GM19239 (cell line): Measurements from ENCODE around the gene ACAP1.

ENCODE experiments used
- DNase-seq: peaks from one replicate; pipeline ENCODE4 v3.0.0; 2011; ENCODE audit warnings: low spot score; ENCODE audit not compliant: insufficient read length
- FAIRE-seq: peaks from 2 replicates; lab custom pipeline; 2011; peaks lifted over from hg19 to GRCh38; lab: Jason Lieb, UNC

Gene ACAP1

DNA sequence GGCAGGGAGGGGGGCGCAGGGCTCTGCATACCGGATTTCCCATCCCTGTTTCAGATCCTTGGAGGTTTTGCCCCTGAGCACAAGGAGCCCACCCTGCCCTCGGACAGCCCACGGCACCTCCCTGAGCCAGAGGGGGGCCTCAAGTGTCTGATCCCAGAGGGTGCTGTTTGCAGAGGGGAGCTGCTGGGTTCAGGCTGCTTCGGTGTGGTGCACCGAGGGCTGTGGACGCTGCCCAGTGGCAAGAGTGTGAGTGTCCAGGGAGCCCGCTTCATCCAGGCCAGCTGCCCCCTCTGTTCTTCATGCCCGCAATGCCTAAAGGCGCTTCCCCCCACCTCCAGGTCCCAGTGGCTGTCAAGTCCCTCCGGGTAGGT, 47.0 kb downstream of the ACAP1 start:
- DNase-seq (no peak), FAIRE-seq (no peak)

DNA sequence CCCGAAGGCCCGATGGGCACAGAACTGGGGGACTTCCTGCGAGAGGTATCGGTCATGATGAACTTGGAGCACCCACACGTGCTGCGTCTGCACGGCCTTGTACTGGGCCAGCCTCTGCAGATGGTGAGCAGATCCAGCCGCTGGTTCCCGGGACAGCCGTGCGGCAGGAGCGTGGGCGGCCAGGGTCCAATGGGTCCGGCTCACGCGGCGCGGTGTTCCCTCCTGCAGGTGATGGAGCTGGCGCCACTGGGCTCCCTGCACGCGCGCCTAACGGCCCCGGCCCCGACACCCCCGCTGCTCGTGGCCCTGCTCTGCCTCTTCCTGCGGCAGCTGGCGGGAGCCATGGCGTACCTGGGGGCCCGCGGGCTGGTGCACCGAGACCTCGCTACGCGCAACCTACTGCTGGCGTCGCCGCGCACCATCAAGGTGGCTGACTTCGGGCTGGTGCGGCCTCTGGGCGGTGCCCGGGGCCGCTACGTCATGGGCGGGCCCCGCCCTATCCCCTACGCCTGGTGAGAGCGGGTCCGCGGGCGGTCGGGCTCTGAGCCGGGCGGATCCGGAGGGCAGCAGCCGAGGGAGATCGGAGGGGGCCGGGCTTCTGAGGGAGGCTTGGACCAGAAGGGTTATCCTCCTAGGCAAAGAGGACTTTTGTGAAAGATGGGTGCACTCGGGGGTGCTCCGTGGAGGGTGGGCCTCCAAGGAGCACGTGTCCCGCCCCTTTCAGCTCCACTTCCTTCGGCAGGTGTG, 47.6 kb downstream of the ACAP1 start:
- DNase-seq = peak; percentile 95
- peak; percentile 65 for FAIRE-seq

DNA sequence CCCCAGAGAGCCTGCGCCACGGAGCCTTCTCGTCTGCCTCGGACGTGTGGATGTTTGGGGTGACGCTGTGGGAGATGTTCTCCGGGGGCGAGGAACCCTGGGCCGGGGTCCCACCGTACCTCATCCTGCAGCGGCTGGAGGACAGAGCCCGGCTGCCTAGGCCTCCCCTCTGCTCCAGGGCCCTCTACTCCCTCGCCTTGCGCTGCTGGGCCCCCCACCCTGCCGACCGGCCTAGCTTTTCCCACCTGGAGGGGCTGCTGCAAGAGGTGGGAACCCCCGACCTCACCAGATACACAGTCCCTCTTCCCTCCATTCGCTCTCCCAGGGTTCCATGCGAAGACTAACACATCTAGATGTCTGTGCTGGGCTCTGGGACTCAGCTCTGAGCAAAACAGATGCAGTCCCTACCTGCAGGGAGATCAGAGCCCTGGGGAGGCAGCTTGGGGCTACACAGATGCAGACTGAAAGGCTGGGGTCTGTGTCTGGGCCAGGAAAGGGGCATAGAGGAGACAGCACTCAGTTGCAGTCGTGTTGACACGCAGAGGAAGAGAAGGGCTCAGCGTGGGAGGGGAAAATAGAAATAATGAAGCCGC, 48.3 kb downstream of the ACAP1 start:
- no peak for DNase-seq
- no peak for FAIRE-seq

DNA sequence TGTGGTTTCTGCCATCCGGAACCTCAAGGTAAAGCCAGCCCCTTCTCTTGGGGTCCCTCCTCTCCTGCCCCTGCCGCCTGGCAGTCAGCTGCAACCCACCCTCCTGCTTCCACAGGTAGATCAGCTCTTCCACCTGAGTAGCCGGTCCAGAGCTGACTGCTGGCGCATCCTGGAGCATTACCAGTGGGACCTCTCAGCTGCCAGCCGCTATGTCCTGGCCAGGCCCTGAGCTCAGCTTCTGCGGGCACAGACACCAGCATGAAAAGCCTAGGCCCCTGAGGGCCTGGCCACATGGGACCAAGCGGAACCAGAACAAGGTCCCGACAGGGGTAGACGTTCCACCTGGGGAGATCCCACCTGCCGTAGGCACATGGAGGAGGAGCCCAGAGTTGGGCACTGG, 52.5 kb downstream of the ACAP1 start:
- DNase-seq = no peak
- no peak for FAIRE-seq

DNA sequence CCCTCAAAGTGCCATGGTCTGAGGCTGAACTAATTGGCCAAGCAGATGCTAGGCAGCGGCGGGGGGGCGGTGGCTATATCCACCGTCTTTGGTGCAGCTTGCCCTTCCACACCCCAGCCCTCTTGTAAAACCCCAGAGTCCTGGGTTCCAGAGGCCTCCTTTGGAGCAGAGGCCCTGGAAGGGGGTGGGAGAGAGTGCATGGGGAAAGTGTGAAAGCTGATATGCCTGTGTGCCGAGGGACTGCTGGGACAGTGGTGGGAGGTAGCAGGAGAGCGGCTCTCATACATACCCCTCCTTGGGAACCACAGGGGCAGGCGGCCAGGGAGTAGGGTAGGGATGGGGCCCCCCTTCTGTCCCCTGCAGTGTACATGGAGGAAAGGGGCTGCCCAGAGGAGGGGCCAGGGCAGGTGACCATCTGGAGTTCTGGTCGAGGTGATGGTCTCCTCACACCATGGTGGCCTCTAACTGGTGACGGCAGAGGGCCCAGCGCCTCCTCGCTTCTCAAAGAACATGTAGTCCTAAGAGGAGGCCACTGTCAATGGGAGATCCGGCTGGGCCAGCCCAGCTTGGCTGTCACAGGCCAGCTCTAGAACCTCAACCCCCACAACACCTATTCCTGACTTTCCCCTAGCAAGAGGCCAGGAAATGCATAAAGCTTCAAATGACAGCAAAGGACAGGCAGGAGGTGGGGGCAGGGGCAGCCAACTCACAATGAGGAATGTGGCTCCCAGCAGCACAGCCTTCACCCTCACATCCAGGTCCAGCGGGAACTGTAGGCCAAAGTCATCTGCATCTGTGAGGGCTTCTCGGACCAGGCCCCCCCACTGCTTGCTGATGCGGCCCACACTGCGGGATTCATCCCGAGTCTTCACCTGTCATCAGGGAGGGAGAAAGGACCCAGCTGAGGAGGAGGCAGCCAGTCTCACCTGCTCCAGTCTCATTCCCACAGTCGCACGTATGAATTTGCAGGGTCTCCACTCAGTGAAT, 53.9 kb downstream of the ACAP1 start:
- DNase-seq = no peak
- no peak for FAIRE-seq

DNA sequence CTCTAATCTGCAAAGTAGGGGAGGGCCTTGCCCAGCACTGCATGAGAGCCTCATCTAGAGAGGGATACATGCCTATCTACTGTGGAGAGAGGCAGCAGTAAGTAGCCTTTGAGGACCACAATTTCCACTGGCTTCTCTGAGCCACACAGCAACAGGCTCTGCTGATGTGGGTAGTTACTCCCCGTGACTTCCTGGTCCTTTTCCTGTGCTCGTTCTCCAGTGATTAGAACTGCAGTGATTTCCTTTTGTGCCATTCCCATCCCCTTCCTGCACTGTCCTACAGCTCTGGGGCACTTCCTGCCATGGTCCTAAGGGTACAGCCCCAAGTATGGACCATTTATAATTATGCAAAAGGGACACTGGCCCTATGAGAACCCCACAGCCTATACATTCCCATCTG, 55.0 kb downstream of the ACAP1 start:
- FAIRE-seq (no peak), DNase-seq (no peak)

DNA sequence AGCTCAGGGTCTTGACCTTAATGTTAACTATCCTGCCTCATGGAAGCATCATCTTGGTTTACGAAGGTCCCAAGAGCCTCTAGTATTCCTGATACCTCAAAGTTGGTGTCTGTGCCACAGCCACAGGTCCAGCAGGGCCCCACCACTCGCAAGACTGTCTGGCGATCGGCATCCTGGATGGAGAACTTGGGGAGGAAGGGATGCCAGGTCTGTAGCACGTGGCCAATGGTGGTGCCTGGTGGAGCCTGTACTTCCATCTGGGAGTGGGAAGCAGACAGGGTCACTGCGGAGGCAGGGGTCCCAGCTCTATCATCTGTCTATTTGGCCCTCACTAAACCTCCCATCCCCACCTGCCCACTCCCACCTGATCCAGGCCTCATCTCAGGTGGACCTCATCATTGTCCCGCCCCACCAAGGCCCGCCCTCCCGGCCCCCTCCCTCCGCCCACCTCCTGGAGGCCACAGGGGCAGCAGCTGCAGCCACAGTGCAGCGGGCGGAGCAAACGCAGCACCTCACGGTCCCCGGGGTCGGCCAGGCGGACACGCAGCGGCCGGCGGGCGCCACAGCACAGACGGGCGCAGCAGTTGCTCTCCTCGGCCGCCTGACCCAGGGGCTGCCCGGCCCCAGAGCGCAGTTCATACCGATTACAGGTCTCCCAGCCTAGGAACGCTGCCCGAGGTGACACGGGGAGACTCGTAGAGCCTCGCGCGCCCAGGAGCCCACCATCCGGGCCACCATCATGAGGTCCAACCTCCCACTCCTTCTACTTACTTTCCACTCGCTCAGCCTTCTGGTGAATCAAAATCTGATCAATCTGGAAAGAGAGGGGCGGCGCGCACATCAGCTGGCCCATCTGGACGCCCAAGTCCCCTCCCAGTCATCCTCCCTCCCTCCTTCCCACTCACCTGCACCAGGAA, 56.6 kb downstream of the ACAP1 start:
- FAIRE-seq = no peak

DNA sequence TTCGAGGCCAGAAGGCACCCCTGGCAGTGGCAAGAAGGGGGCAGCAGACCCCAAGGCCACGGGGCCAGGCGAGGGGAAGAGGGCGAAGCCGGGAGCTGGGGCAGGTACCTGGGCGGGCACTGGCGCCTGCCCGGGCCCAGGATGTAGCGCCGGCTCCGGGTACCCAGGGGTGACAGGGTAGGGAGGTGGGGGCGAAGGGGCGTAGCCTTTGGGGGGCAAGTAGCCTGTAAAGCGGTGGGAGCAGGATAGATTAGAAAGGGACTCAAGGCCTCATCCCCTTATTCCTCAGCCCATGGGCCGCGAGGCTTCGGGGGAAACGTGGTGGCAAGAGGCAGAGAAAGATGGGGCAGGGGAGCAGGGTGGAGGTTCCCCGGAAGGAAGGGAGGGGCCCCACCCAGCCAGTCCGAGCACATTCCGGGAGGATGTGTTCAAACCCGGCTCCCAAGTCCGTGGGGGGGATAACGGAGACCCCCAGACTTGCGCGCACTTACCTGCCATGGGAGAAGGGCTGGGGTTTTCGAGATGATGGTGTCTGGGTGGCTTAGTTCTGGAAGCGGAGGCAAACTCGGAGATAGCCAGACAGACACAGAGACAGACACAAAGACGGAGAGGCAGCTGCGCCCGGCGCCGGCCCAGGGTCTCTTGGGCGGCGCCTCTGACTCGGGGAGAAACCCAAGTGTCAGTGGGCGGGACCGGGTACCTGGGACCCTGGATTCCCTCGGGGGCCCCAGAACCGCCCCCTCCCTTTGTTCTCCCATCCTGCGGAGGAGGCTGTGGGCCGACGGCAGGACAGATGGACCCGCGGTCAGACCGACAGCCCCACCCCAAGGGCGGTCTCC, 57.5 kb downstream of the ACAP1 start:
- FAIRE-seq = peak; percentile 73
- peak; percentile 70 for DNase-seq

More for the DNA sequence above, 56.6 kb downstream of the ACAP1 start:
- no peak for DNase-seq

DNA sequence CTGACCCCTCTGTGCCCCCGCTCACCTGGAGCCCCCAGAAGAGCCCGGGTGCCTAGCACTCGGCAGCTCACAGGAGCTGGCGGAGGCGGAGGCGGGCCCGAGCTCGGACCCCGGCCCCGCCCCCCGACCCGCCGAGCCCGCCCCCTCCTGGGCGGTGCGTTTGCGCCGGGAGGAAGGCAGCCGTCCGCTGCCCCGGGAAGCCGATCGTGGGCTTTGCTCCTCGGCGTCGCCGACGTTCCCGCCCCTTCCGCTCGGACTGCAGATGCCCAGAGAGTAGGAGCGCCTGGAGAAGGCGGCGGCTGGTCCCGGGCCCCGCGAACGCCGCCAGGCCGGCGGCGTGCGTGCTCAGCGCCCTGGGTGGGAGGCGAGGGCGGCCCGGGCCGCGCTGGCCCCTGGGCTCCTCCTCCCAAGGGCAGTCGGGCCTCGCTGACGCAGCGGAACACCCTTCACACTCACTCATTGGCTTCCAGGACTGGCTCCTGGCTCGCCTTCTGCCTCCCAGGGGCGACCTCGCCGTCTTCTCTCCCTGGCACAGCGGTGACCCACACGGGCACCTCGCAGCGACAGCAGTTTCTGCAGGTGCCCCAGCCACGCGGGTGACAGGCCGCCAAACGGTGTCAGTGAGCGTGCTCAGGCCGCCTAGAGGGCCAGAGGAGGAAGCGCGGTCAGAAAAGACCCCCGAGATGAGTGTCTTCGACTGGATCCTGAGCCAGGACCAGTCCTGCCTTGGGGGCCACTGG, 58.3 kb downstream of the ACAP1 start, which contains the start of gene PLSCR3:
PLSCR3 (minus strand) TSS at position 74 of the 740 bp plus-strand sequence. CDS start 415 bp downstream, outside the sequence.
- peak; percentile 97 for DNase-seq
- FAIRE-seq = peak; percentile 95

DNA sequence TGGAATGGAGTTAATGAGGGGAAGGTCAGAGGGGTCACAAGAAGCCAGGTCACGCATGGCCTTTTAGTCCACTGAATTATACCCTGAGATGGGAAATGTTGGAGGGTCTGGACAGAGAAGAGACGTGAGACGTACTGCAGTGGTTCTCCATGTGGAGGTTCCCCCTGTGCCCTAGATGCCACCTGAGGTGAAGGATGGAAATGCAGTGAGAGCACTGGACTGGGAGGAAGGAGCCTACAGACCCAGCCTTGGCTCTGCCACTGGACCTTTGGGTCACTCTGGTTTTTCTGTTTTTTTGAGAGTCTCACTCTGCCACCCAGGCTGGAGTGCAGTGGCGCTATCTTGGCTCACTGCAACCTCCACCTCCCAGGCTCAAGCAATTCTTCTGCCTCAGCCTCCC, 59.8 kb downstream of the ACAP1 start:
- DNase-seq (no peak), FAIRE-seq (no peak)

DNA sequence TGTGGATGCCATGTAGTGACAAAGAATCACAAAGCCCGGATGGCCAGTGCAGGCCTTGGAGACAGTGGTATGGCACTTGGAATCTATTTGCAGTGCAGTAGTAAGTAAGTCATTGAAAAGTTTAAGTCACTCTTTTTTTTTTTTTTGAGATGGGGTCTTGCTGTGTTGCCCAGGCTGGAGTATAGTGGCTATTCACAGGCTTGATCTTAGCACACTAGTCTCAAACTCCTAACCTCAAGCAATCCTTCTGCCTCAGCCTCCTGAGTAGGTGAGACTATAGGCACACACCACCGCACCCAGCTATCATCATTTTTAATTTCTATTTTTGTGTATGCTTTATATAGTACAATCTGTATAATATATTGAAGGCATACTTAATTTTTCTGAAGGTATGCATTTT, 62.3 kb downstream of the ACAP1 start:
- FAIRE-seq (no peak), DNase-seq (no peak)
